RPMI8226 (cell line): ENCODE data around the gene MOAP1.
"Not testable (repeated sequence)": the region's sequence is repeated elsewhere in the genome, so short reads cannot be mapped to it uniquely, and the experiment has no call there.

Source experiments
- DNase-seq: peaks from one replicate; pipeline ENCODE4 v3.0.0-alpha.2; 2015

MOAP1 gene, protein sequence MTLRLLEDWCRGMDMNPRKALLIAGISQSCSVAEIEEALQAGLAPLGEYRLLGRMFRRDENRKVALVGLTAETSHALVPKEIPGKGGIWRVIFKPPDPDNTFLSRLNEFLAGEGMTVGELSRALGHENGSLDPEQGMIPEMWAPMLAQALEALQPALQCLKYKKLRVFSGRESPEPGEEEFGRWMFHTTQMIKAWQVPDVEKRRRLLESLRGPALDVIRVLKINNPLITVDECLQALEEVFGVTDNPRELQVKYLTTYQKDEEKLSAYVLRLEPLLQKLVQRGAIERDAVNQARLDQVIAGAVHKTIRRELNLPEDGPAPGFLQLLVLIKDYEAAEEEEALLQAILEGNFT

DNA sequence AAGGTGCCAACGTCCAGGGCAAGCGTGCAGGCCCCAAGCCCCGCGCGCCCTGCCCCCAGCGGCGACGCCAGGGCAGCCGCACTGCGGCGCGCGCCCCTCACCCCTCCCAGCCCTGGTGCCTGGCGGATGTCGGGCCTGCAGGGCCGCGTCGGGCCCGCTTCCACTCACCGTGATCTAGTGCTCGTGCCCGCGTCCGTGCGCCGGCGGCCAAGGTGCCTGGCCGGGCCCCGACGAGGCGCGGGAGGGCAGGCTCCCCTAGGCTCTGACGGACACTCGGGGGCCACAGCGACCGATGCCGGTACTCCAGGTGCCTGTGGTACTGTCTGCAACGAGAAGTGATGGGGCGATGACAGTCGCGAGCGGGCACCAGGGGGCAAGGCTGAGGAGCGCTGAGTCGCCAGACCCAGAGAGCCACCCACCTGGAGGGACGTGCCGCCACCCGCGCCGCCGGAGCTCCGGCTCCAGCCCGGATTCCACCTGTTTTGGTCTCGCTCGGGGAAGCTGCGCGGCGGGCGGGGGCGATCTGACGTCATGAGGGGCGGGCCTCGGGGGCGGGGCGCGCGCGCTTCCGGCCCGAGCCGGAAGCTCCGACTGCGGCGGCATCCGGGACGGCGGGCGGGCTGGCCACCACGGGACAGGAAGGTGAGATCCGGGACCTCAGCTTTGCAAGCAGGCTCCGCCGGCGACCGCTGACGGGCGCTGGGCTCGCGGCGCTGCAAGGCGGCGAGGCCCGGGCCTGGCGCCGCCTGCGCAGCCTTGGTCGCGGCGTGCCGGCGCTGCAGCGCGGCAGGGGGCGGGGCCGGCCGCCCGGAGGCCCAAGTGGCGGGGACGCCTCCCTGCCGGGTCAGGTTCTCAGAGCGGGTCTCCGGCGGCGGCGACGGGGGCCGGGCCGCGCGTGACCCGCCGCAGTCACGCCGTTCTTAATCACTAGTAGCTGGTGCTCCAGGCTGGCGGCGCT is at the start of gene MOAP1, which contains the start of gene LYSET:
Gene MOAP1 (minus strand): TSS at position 507 of the 958 bp plus-strand sequence. CDS start 655 bp downstream, outside the sequence.
Gene LYSET (plus strand): TSS at position 927 of the 958 bp plus-strand sequence. CDS start 89 bp downstream, outside the sequence.
- DNase-seq = peak; percentile 88

DNA sequence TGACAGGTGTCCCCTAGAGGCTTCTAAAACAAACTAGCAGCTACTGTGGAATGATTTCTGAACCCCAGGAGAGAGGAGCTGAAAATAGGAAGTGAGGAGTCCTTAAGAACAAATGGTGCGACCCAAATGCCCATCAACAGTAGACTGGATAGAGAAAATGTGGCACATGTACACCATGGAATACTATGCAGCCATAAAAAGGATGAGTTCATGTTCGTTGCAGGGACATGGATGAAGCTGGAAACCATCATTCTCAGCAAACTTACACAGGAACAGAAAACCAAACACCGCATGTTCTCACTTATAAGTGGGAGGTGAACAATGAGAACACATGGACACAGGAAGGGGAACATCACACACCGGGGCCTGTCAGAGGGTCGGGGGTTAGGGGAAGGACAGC is 48.4 kb upstream of the MOAP1 start:
- DNase-seq = not testable (repeated sequence)

DNA sequence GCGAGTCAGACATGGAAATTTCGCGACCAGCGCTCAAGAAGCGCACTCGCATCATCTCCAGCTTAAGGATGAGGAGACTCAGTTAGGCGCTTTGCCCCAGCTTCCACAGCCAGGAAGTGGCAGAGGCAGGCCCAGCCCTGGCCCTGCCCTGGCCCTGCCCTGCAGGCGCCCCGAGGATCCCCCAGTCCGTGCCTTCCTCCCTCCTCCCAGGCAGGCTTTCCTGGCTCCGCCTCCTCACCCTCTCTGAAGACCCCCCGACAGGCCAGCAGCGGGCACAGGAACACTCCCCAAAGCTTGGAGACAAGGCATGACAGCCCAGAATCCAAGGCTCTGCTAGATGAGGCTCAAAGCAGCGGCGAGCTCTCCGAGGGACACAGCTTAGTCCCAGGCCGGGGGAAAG is 47.5 kb upstream of the MOAP1 start:
- DNase-seq = no peak

DNA sequence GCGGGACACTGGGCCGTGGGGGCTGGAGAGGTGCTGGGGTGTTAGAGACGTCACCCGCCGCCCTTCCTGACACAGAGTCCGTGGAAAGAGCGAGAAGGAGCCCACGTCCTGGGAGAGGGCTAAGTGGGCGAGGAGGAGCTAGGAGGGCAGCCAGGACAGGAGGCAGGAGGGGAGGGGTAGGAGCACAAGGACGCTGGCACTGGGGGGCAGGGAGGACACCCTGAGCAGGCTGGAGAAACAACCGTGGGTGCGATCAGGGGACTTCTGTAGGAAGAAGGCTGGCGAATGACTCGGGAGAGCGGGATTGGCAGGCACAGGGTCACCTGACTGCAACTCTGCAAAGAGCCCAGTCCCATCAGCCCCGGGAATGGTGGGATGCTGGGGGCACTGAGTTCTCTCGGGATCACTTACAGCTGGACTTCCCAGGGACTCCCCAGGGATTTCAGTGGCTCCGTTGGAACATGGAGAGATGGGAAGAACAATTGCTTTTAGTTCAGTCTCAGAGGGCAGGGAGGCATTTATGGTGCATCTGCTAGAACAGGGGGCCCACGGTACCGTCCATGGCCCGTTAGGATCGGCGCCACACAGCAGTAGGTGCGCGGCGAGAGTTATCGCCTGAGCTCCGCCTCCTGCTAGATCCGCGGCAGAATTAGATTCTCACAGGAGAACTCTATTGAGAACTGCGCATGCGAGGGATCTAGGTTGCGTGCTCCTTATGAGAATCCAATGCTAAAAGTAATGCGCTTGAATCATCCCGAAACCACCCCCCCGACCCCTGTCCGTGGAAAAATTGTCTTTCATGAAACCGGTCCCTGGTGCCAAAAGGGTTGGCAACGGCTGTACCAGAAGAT is 46.7 kb upstream of the MOAP1 start:
- DNase-seq = no peak

DNA sequence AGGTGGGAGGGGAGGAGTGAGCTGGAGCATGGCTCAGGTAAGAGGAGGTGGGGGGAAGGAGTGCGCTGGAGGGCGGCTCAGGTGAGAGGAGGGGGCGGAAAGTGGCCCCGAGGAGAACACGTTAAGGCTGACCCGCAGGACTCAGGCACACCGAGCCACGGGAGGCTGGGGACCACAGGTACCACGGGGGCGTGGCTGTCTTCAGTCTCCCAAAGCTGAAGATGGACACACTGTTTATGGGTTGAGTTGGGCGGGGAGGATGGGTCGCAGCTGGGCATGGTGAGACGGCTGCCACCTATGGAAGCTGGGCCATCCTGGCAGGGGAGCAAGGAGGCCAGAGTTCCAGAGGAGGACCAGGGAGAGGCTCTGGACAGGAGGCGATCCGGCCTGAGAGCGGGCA is 45.8 kb upstream of the MOAP1 start:
- DNase-seq = no peak

DNA sequence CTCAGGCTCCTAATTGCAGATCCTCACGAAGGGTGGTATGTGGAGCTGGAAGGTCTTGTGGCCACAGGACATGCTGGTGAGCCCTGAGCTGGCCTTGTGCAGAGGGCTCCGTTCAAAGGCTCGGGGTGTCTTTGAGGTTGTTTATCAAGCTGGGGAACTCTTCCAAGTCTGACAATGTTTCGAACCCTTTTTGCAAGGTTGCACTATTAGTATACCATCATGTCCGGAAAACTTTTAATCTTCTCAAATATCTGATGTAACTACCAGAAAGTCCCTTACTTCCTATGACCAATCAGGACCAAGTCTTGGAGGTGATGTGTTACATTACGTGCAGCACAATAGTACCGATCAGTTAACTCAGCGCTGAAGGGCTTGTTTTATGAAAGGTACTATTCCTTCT is 43.9 kb upstream of the MOAP1 start:
- no peak for DNase-seq

DNA sequence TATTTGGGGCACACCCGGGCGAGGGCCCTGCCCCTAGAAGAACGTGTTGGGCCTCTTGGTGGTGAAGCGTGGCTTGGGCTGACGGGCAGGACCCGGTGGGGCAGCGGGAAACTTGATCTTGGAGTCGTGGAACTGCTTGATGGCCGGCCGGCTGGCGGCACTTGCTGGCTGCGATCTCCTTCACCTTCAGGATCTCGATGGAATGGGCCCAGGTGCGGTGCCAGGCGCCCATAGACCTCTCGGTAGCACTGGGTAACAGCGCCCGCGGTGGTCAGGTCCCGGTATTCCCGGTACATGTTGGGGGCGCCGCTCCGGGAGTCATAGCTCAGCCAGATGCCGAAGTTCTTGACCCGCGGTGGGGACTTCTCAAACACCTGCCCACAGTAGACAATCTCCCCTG is 38.9 kb upstream of the MOAP1 start:
- DNase-seq = no peak

DNA sequence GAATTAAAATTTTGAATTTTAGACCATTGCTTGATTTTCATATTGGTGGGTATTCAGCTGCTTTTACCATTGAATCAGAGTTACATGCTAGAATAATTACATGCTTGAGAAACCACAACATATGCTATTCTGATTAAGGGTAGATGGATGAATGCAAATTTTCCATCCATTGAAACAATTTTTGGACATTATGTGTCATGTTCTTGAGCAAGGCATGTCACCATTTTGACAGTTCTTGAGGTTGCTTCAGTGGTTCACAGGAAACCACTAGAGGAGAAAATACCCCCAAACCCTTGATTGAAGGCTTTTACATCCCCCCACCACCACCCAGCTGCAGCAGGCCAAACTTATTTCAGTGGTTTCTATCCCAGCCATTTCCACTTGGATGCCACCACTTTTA is 35.8 kb upstream of the MOAP1 start:
- DNase-seq = no peak

DNA sequence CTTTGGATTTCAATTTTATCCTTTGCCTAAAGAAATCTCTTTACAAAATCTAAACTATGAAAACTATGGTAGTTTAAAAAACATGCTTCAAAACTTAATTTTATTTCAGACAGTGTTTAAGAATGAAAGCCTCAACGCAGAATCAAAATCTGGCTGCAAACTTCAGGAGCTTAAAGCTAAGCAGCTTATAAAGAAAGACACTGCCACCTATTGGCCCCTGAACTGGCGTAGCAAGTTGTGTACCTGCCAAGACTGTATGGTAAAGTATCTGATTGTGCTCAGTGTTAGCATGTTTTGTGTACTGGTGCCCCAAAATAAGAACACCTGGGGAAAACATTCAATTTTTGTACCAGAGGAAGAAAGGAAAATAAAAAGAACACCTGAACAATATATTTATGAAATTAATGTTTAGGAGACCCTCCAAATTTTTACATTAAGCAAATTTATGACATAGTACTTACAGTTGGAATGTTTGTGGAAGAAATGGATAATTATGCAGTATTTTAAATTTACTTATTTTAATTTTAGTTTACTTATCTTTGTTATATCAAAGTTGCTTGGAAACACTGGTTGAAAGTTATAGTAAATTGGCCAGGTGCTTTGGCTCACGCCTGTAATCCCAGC is 34.5 kb upstream of the MOAP1 start:
- DNase-seq = peak; percentile 50

DNA sequence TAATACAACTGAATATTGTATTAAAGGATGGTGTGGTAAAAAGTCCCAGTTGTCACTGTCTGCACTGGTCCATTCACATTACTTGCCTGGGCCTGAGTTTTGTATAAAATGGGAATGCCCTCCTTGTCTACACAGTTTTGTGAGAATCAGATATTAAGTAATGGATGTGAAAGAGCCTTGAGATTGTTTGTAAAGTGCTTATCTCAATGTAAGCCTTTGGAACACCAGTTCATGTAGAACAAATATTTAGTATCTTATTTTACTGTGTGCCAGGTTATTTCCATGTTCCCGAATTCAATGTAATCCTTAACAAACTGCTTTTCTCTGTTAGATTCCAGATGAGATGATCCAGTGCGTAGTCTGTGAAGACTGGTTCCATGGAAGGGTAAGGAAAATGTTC is 29.9 kb upstream of the MOAP1 start:
- no peak for DNase-seq

DNA sequence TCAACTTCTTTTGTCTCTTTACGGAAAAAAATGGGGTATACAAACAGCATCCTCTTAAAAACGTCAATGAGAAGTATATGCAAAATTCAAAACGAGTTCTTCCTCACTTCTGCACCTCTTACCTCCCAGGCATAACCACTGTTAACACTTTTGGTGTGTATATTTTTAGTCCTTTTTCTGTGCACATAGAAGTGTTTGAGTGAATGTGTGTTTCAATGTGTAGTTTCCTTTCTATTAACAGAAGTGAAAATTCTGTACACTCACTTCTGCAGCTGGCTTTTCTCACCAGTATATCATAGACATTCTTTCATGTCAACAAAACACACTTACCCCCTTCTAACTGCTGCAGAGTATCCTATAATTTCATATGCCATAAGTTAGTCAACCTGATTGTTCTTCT is 27.7 kb upstream of the MOAP1 start:
- DNase-seq = no peak

DNA sequence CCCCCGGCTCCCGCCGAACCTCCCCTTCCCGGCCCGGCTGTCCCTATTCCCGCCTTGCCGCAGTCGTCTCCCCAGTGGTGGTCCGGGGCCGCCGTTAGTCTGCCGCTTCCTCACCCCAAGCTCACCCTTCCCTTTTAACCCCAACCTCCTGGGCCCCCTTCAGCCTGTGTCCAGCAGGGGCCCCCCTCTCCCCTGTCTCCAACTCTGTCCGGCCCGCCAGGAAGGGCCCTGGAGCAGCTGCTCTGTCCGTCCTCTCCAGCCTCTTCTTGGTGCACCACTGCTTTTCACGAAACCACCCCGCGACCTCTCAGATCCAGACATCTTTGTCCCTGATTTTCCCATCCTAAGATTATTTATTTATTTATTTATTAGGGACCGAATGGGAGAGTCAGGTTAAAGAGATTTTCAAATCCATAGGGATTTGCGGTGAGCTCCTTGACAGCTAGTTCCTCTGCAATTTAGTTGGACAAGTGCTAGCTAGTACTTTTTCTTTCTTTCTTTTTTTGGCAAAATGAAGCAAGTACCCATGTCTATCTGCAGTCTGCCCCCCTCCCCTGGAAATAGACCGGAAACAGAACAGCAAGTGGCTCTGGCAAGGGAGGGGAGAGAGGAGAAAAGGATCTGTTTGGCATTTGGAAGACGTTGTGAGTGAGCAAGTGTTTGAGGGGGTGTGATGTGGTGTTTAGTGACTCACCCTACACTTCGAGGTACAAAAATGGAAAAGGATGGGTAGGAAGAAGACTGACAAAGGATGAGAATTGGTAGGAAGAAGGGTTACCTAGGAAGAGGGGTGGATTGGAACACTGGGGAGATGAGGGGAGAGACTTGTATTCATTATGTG is 23.0 kb upstream of the MOAP1 start:
- DNase-seq = peak; percentile 62

DNA sequence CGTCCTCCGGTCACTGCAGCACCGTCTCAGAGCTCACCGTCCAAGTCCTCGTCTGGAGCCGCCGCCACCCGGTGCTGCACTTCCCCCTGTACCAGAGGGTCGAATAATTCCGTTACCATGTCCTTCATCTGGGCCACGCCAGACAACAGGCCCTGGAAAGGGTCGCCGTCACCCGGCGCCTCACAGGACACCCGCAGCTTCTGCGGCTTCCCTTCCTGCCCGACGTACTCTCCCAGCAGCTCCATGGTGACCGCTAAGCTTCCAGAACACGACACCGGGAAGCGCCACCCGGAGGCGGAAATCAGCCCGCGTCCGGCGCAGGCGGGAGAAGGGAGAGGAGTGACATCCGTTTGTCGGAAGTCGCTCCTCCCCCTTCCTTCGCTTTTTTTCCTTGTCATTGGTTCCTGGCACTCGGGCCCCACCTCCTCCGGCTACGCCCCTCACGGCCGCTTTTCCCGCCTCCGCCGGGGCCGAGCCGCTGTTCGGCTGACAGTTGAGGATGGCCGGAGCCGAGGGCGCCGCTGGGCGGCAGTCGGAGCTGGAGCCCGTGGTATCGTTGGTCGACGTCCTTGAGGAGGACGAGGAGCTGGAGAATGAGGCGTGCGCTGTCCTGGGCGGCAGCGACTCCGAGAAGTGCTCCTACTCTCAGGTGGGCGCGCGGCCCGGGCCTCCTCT is 22.2 kb upstream of the MOAP1 start, which contains the start of the genes GON7 and UBR7:
Gene GON7 (minus strand): TSS at position 273 of the 675 bp plus-strand sequence. CDS start 28 bp downstream, at position 245.
Gene UBR7 (plus strand): TSS at position 464 of the 675 bp plus-strand sequence. CDS start 36 bp downstream, at position 500.
- peak; percentile 95 for DNase-seq

DNA sequence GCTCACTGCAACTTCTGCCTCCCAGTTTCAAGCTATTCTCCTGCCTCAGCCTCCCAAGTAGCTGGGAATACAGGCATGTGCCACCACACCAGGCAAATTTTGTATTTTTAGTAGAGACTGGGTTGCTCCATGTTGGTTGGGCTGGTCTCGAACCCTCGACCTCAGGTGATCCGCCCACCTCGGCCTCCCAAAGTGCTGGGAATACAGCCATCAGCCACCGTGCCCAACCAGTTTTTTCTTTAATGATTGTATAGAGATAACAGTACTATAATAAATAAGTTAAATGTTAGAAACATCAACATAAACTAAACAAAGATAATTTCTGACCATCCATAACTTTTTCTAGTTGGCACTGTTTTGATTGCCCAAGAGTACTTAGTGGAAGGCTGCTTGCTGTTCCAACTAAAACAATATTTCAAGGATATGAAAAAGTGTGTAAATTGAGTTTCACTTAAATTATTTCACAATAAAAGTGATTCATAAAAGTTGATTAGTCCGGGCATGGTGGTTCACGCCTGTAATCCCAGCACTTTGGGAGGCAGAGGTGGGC is 16.5 kb upstream of the MOAP1 start:
- DNase-seq = no peak

DNA sequence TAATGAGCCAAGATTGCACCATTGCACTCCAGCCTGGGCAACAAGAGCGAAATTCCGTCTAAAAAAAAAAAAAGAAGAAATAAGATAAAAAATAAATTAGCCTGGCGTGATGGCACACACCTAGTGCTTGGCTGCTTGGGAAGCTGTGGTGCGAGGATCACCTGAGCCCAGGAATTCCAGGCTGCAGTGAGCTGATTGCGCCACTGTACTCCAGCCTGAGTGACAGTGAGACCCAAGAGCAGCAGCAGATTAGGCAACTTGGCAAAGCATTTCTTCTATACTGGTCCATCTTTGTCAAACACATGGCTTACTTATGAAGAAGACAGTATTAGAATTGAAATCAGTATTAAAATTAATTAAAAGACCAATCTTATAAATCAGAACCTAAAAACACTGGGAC is 15.9 kb upstream of the MOAP1 start:
- no peak for DNase-seq

DNA sequence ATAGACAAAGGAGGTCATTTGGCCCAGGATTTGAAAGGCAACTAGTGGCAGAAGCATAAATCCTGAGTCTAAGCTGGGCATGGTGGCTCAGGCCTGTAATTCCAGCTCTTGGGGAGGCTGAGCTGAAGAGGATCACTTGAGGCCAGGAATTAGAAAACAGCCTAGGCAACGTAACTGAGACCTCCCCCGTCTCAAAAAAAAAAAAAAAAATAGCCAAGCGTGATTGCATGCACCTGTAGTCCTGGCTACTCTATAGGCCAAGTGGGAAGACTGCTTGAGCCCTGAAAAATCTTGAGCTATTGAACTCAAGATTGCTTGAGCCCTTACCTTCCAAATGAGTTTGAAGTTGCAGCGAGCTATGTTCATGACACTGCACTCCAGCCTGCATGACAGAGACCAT is 14.3 kb upstream of the MOAP1 start:
- DNase-seq = no peak

DNA sequence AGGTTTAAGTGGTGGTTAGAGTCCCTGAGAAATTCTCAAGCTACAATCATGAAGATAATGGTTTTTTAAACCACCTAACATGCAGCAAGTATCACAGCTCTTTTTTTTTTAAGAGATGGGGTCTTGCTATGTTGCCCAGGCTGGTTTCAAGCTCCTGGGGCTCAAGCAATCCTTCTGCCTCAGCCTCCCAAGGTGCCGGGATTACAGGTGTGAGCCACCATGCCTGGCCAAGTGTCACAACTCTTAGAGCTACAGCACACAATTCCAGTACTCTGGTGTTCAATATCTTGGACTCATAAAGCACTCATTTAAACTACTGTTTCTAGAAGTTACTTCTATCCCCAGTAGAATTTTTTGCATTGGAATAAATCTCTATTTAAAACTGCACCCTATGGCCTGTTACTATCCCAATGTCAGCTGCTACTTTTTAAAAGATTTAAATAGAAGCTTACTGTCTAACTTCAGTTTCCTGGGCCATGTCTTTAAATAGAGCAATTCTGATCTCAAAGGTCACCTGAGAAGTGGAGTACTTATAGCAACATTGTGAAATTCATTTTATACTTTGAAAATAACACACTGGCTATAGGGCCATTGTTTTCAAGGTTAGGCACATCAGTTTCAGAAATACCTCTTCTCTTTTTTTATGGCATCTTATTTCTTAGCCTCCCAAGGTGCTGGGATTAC is 10.8 kb upstream of the MOAP1 start:
- DNase-seq = no peak

DNA sequence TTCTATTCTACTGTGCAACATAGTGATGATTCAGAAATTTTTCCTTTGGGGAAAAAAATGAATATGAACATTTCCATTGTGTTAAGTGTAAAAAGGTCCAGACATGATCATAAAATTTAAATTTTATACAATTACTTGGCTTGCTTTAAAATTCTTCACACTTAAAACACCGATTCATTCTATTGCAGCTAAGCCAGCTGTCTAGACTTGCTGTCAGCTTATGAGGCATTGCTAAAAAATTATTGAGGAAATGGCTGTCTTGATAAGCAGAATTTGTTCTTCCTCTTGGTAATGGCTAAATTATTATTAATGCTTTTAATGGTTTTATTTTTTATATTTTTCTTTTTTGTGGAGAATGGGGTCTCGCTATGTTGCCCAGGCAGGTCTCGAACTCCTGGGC is 2.3 kb upstream of the MOAP1 start:
- DNase-seq = no peak

DNA sequence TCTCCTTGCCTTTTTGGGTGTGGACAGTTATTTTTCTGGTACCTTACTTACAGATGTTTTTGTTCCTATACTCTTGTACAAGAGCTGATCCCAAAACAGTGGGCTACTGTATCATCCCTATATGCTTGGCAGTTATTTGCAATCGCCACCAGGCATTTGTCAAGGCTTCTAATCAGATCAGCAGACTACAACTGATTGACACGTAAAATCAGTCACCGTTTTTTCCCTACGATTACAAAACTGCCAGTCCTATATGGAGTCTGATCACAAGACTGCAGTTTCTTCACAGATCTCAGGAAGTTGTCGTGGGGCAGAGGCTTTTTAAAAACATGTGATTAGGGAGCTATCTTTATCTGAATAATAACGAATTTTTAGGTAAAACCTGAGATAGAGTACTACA is 1.8 kb upstream of the MOAP1 start:
- DNase-seq = no peak

DNA sequence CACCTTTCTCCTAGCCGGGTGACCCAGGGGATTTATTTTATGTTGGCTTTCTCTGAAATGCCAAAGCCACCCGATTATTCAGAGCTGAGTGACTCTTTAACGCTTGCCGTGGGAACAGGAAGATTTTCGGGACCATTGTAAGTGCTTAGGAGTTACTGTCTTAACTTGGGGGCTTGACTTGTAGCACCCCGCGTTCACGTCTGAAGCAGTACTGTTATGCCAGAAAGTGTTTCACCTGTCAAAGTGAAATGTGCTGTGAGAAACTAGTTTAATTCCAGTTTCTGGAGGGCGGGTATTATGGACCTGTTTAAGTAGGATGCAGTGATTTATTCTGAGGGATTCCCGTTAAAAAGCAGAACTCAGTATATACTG is 638 bp upstream of the MOAP1 start:
- DNase-seq = no peak
